ENCODE results near the gene ABCA3.
"Not testable (repeated sequence)": the region's sequence is repeated elsewhere in the genome, so short reads cannot be mapped to it uniquely, and the experiment has no call there.

The ABCA3 gene

GRCh38 chr16:2340564-2341455, at the start of gene ABCA3:
TSS of gene ABCA3 (minus strand) at chr16:2340728. CDS start at chr16:2326466, 14,262 bp downstream.
- peak; percentile 63 for DNase-seq

DNA sequence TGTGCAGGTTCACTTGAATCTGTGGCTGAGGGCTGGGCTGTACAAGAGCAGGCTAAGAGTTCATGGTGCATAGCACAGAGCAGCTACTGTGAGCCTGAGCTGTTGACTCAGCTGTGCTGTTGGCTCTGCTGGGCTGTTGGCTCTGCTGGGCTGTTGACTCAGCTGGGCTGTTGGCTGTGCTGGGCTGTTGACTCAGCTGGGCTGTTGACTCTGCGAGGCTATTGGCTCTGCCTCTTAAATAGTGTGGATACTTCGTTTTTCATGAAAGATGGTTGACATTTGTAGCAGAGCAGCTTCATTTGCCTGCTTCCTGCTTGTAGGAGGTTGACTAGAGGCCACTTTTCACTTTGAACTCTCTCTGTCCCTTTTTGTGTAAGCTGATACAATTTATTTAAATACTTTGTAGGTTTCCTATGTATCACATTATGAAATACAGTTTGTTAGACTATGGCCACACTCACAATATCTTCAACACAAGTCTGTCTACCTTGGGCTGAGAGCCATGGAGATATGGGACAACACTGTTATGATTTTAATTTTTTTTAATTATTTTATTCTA, 48.4 kb upstream of the ABCA3 start:
- peak; percentile 77 for DNase-seq

- DNase-seq, result no peak
Observed at GRCh38 chr16:2388139-2388874, 47.8 kb upstream of the ABCA3 start.

DNA sequence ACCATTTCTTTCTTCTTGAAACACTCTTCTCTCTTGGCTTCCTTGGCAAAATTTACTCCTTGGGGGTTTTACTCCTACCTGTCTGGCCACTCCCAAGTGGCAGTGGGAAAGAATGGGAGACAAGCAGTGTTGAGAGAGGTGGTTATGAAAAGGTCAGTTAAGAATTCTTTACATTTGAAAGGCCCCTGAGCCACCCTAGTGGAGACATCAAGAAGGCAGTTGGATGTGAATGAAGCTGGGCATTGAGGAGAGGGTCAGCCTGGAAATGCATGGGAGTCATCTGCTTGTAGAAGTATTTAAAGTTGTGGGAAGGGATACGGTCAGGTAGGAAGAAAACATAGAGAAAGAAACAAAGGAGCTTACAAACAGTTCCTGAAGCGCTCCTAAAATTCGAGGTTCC, 46.5 kb upstream of the ABCA3 start:
- DNase-seq, result no peak

DNA sequence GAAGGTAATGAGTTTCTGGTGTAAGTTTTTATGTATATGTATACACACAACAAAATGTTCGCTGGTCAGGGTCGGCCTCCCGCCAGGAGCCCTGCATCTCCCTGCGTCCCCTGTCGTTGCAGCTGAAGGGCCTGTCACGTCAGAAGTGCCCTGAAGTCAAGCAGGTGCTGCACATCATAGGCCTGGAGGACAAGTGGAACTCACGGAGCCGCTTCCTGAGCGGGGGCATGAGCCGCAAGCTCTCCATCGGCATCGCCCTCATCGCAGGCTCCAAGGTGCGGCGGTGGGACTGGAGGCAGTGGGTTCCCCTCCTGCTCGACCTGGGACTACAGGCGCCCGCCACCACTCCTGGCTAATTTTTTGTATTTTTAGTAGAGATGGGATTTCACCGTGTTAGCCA, 45.5 kb upstream of the ABCA3 start:
- DNase-seq, result not testable (repeated sequence)

DNA sequence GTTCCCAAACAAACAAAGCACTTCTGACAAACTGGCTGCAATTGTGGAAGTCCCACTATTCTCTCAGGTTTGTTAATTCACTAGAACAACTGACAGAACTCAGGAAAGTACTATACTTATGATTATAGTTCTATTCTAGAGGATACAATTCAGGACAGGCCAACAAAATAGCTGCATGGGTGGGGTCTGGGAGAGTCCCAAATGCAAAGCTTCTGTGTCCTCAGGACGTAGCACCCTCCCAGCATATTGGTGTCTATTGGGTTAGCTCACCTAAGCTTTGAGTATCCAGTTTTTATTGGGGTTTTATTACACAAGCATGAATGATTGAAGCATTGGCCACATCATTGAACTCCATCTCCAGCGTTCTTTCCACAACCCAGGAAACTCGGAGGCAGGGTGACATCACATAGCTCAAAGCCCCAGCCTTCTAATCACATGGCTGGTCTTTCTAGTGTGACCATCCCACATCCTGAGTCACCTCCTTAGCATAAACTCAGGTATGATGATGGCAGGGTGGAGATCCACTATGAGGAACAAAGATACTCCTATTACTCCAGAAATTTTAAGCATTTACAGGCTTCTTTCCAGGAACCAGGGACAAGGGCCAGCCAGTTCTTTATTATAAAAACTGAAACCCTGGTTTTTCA, 44.8 kb upstream of the ABCA3 start:
- DNase-seq, result no peak

DNA sequence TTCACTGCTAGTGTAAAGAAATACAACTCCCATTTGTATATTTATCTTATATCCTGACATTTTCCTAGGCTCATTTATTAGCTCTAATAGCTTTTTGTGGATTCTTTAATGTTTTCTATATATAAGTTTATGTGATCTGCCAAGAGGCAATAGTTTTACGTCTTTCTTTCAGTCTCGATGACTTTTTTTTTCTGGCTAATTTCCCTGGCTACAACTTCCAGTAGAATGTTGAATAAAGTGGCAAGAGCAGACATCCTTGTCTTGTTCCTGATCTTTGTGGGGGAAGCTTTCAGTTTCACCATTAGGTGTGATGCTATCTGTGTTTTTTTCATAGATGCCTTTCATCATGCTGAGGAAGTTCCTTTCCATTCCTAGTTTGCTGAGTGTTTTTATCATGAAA, 43.9 kb upstream of the ABCA3 start:
- DNase-seq, result no peak

GRCh38 chr16:2383501-2383900, 43.0 kb upstream of the ABCA3 start:
- no peak for DNase-seq

GRCh38 chr16:2374644-2375043, 34.1 kb upstream of the ABCA3 start:
- DNase-seq, result no peak

GRCh38 chr16:2373176-2373575, 32.6 kb upstream of the ABCA3 start:
- no peak for DNase-seq

GRCh38 chr16:2372684-2373083, 32.2 kb upstream of the ABCA3 start:
- no peak for DNase-seq

DNA sequence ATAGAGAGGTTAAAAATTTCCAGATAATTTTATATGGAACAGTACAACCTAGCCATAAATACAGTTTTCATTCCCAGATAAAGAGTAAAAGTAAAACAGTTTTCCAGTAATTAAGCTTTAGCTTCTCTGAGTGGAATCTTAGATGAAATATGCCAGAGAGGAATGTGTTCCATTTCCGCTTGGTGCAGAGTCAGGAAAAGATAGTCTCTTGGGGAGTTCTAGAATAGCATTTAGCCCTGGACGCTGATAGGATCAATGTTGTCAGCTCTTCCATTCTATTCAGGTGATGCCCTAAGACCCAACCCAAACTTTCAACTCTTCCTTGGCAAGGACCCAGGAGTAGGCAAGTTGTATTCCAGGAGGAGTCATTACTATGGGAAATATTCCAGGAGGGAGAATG, 30.9 kb upstream of the ABCA3 start:
- DNase-seq, result no peak

DNA sequence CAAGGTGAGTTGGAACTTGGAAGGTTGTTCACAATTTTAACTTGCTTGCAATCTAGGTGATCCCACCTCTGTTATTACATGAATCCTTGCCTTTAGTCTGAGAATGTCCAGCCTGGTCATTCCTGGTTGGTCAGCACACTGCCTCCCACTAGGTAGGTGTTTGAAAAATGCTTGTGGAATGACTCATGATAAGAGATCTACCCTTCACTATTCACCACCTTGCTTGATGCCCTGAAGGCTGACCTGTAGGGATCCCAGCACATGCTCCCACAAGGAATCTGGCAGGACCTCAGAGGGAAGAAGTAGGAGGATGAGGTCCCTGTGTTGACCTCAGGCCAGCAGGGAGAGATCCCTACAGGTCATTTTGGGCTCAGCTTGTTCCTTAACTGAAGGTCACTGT, 30.2 kb upstream of the ABCA3 start:
- no peak for DNase-seq

DNA sequence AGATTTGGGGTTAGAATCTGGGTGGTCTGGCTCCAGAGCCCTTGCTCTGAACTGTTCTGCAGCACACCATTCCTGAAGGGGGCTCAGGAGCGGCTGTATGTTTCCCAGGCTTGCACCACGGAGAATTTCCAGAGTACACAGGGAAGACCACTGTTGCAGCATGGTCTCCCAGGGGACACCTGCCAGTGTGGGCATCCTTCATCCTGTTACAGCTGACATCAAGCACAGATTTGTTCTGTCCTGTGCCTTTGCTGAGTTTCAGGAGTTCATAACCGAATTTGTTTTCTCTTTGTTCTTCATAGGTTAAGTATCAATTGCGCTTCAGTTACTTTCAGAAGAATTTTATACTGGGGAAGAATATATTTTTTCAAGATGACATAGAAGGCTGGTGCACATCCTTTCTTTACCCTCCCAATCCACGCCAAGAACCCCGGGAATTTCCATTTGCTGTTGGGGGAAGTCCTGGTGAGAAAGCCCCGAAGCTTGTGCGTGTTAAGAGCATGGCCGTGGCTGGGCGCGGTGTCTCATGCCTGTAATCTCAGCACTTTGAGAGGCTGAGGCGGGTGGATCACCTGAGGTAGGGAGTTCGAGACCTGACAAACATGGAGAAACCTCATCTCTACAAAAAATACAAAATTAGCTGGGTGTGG, 26.3 kb upstream of the ABCA3 start:
- DNase-seq, result no peak

- DNase-seq, result no peak
Observed at GRCh38 chr16:2365397-2366294, 25.1 kb upstream of the ABCA3 start.

DNA sequence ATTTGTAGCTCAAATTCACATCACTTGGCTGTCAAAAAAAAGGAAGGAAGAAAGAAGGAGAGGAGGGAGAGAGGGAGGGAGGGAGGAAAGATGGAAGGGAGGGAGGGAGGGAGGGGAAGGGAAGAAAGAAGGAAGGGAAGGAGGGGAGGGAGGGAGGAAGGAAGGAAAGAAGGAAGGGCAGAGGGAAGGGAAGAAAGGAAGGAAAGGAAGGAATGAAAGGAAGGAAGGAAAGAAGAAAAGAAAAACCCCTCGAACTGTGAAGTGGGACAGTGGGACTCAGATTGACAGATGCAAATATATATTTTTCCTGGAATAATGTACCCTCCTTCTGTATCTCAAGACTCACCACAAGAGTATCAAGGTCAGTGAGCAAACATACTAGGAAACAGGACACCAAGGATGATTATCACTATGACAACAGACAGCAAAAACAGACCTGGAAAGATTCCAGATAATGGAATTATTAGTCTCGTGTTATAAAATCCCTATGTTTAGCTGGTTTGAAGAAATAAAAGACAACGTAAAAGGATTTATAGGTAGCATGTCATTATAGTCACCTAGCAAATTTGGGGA, 24.2 kb upstream of the ABCA3 start:
- DNase-seq, result no peak

- DNase-seq, result no peak
Observed at GRCh38 chr16:2362218-2362617, 21.7 kb upstream of the ABCA3 start.

GRCh38 chr16:2361129-2361528, 20.6 kb upstream of the ABCA3 start:
- no peak for DNase-seq

DNA sequence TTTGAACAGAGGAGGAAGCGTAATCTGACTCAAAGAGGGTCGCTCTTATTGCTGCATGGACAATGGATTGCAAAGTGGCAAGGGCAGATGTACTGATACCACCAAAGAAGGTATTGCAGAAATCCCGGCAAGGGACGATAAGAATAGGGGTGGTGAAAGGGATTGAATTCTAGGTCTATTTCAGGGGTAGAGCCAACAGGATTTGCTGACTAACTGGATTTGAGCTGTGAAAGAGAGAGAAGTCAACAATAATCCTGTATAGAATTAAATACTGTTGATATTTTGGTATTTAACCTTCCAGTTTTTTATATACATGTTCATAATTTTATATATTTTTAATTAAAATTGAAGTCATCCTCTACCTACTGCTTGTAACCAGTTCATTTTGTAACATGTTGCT, 19.4 kb upstream of the ABCA3 start:
- no peak for DNase-seq

DNA sequence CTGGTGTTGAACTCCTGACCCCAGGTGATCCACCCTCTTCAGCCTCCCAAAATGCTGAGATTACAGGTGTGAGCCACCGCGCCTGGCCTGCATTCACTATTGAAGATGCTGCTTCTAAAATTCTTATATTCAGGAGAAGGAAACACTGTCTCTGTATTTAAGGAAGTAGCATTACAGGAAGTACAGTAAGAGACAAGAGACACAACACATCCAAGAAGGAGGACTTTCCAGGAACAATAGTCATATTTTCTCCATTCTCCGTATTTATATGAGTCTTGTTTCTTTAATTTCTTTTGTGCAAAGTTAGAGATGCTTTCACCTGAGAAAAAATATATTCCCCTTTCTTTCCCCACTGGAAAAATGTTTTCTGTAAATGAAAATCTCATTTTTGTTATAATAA, 18.3 kb upstream of the ABCA3 start:
- DNase-seq, result no peak

DNA sequence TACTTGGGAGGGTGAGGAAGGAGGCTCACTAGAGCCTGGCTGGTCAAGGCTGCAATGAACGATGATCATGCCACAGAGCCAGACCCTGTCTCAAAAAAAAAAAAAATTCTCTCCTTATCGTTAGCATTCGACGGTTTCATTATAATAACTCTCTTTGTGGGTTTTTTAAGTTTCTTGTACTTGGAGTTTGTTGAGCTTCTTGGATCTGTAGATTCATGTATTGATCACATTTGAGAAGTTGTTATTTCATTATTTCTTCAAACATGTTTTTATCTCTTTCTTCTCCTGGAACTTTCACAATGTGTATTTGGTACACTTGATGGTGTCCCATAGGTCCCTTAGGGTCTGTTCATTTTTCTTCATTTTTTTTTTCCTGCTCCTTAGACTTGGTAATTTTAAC, 16.8 kb upstream of the ABCA3 start:
- DNase-seq, result no peak

Measured in NCI-H2081 treated with DMSO at 0.1 percent for 48 hours (cell line).